ENCODE data around the gene ASCC3. TPM values are rescaled to one million over a fixed set of nuclear protein-coding genes. Genes with fewer than 3 reads are reported as not detected.
A peak's percentile ranks its signal among the peaks of the same experiment; 100 is the strongest.

Gene ASCC3
- total RNA-seq, 1 experiment from 2014 or later, result 25.9 TPM

DNA sequence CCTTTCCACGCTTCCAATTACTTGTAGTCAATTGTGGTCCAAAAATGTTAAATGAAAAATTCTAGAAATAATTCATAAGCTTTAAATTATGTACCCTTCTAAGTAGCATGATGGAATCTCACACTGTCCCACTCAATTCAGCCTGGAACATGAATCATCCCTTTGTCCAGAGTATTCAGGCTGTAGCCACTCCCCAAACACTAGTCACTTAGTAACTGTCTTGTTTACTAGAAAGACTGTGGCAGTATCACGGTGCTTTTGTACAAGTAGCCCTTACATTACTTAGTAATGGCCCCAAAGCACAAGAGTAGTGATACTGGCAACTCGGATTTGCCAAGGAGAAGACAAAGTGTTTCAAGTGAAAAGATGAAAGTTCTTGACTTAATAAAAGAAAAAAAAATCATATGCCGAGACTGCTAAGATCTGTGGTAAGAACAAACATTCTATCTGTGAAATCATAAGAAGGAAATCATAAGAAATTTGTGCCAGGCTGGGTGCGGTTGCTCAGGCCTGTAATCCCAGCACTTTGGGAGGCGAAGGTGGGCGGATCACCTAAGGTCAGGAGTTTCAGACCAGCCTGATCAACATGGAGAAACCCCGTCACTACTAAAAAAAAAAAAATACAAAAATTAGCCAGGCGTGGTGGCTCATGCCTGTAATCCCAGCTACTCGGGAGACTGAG, 247.9 kb downstream of the ASCC3 start:
- in situ Hi-C loops (cut with HindIII; ENCODE audit: low pct_unique_long_range_greater_than_20kb, low sequenced_read_pairs), result loop anchor here (25.0 kb wide), 1 partner anchor 521 kb away; no protein-coding TSS in a partner anchor

GRCh38 chr6:100630536-100630935, 250.6 kb downstream of the ASCC3 start:
- in situ Hi-C loops (cut with HindIII; ENCODE audit: low pct_unique_long_range_greater_than_20kb, low sequenced_read_pairs), result loop anchor here (25.0 kb wide), 1 partner anchor 518 kb away; no protein-coding TSS in a partner anchor

More for the DNA sequence above, 247.9 kb downstream of the ASCC3 start:
- peak; percentile 81 for DNase-seq (ENCODE audit: low read depth)

GRCh38 chr6:100627911-100628758, 253.0 kb downstream of the ASCC3 start:
- DNase-seq (ENCODE audit: low read depth), result no peak

More at GRCh38 chr6:100630536-100630935, 250.6 kb downstream of the ASCC3 start:
- no peak for DNase-seq (ENCODE audit: low read depth)

GRCh38 chr6:100626721-100627120, 254.4 kb downstream of the ASCC3 start:
- DNase-seq (ENCODE audit: low read depth), result no peak
- in situ Hi-C loops (cut with HindIII; ENCODE audit: low pct_unique_long_range_greater_than_20kb, low sequenced_read_pairs), result loop anchor here (25.0 kb wide), 1 partner anchor 514 kb away; no protein-coding TSS in a partner anchor

More at GRCh38 chr6:100627911-100628758, 253.0 kb downstream of the ASCC3 start:
- in situ Hi-C loops (cut with HindIII; ENCODE audit: low pct_unique_long_range_greater_than_20kb, low sequenced_read_pairs), result loop anchor here (25.0 kb wide), 1 partner anchor 516 kb away; no protein-coding TSS in a partner anchor

- no peak for DNase-seq (ENCODE audit: low read depth)
- in situ Hi-C loops (cut with HindIII; ENCODE audit: low pct_unique_long_range_greater_than_20kb, low sequenced_read_pairs), result no loop called here
Measured at GRCh38 chr6:100622907-100623692, 258.0 kb downstream of the ASCC3 start.

- in situ Hi-C loops (cut with HindIII; ENCODE audit: low pct_unique_long_range_greater_than_20kb, low sequenced_read_pairs), result no loop called here
- DNase-seq (ENCODE audit: low read depth), result no peak
Measured at GRCh38 chr6:100620085-100620840, 260.9 kb downstream of the ASCC3 start.

DNA sequence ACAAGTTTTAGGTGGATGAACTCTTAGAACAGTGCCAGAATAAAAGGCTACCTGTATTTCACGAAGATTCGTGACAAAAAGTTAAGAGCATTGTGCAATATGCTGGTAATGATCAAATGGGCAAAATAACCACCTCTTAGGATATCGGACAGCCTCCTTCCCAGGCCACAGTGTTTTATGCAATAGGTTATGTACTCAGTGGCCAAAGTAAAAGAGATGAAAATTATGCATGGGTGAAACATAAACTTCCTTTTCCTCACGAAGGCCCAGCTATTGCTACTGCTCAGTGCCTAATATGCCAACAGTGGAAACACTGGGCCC, 262.8 kb downstream of the ASCC3 start:
- in situ Hi-C loops (cut with HindIII; ENCODE audit: low pct_unique_long_range_greater_than_20kb, low sequenced_read_pairs), result no loop called here
- no peak for DNase-seq (ENCODE audit: low read depth)

DNA sequence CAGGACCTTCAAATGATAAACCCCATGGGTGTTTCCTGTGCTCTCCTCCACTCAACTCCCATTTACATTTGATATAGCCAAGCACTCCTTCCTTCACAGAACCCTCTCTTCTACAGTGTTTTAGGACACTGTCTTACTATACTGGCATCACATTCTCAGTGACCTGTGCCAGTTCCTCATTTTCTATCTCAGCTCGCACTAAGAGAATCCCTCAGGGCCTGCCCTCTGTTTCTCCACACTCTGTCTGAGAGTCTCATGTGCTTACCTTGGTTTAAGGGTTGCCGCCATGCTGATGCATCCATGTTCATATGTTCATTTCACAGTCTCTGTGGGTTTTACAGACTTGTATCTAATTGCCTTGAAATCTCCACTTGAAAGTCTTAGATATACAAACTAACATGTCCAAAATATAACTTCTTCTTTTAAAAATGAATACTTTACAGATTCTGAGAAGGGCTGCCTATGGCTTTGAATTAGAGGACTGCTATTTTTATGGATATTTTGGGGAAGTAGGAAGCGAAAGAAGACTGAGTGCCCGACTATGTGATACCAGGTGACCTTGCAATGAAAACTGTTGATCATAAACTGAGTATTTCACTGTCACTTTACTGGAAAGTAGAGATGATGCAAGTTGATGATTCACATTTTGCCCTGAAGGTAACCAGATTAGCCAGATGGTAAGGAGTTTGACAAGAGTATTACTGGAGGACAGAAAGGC, 263.3 kb downstream of the ASCC3 start:
- DNase-seq (ENCODE audit: low read depth), result no peak
- in situ Hi-C loops (cut with HindIII; ENCODE audit: low pct_unique_long_range_greater_than_20kb, low sequenced_read_pairs), result no loop called here

DNA sequence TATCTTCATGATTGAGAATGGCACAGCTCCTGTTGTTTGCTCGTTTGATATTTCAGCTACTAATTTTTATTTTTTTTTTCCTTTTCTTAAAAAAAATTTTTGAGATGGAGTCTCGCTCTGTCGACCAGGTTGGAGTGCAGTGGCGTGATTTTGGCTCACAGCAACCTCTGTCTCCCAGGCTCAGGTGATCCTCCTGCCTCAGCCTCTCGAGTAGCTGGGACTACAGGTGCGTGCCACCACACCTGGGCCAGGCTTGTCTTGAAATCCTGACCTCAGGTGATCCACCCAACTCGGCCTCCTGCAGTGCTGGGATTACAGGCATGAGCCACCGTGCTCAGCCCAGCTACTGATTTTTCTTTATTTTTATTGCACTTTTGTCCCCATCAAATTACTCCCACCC, 266.2 kb downstream of the ASCC3 start:
- DNase-seq (ENCODE audit: low read depth), result no peak
- in situ Hi-C loops (cut with HindIII; ENCODE audit: low pct_unique_long_range_greater_than_20kb, low sequenced_read_pairs), result no loop called here

- no peak for DNase-seq (ENCODE audit: low read depth)
- in situ Hi-C loops (cut with HindIII; ENCODE audit: low pct_unique_long_range_greater_than_20kb, low sequenced_read_pairs), result no loop called here
Measured at GRCh38 chr6:100614386-100614785, 266.7 kb downstream of the ASCC3 start.

- in situ Hi-C loops (cut with HindIII; ENCODE audit: low pct_unique_long_range_greater_than_20kb, low sequenced_read_pairs), result no loop called here
- no peak for DNase-seq (ENCODE audit: low read depth)
Measured at GRCh38 chr6:100613656-100614055, 267.5 kb downstream of the ASCC3 start.

DNA sequence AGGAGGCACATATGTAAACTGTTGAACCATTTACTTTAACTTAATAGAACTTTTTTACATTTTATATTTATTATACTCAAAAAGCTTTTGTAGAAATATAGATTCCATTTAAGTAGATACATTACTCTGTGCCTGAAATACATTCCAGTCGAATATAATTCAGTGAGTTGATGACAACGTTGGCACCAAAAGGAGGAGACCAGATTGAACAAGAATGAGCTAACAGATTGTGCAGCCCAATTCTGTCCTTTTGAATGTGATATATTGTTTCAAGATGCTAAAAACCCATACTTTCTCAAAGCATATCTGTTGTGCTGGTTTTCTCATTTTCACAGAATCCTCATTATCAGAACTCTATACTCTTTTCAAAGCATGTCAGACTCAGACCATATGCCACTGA, 269.0 kb downstream of the ASCC3 start:
- DNase-seq (ENCODE audit: low read depth), result no peak
- in situ Hi-C loops (cut with HindIII; ENCODE audit: low pct_unique_long_range_greater_than_20kb, low sequenced_read_pairs), result no loop called here

DNA sequence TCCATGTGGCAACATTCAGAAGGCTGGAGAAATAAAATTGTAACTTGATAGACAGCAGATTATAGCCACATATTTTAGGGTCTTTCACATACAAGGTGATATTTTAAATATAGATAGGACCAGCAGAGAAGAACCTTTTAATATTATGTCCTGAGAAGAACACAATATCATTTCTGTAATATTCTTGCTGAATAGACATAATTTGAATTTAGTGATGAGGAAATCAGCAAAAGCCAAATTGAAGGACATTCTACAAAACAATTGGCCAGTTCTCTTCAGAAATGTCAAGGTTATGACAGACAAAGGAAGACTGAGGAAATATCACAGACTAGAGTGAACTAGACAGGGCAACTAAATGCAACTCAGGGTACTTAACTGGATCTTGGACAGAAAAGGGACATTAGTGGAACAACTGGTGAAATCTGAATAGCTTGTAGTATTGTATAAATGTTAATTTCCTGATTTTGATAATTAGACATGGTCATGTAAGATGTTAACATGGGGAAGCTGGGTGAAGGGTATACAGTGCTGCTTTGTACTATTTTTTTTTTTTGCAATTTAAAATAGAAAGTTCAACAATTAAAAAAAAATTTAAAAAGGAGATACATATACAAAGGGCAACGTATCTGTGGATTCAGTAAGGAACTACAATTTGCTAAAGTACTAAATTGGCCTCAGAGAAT, 281.9 kb downstream of the ASCC3 start:
- in situ Hi-C loops (cut with HindIII; ENCODE audit: low pct_unique_long_range_greater_than_20kb, low sequenced_read_pairs), result no loop called here

GRCh38 chr6:100595456-100595855, 285.7 kb downstream of the ASCC3 start:
- in situ Hi-C loops (cut with HindIII; ENCODE audit: low pct_unique_long_range_greater_than_20kb, low sequenced_read_pairs), result no loop called here
- no peak for DNase-seq (ENCODE audit: low read depth)

More for the DNA sequence above, 281.9 kb downstream of the ASCC3 start:
- DNase-seq (ENCODE audit: low read depth), result no peak

GRCh38 chr6:100593522-100593921, 287.6 kb downstream of the ASCC3 start:
- no peak for DNase-seq (ENCODE audit: low read depth)

DNA sequence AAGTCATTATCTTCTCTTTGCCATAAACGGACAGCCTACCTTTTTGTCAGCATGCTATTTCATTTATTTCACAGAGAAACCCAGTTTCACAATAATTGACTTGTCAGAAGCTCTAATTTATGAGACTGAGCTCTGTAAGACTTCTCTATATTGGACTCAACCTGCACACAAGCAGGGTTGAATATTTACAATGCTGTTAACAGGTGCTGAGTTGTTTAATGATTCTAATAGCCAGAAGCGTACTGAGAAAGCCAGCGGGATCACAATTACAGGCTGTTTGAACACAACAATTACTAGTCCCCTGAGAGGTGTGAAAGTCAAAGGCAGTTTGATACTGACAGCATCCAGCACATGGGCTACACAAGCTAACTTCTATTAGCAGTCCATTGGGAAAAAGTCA, 288.2 kb downstream of the ASCC3 start:
- no peak for DNase-seq (ENCODE audit: low read depth)
- in situ Hi-C loops (cut with HindIII; ENCODE audit: low pct_unique_long_range_greater_than_20kb, low sequenced_read_pairs), result no loop called here

More at GRCh38 chr6:100593522-100593921, 287.6 kb downstream of the ASCC3 start:
- in situ Hi-C loops (cut with HindIII; ENCODE audit: low pct_unique_long_range_greater_than_20kb, low sequenced_read_pairs), result no loop called here

DNA sequence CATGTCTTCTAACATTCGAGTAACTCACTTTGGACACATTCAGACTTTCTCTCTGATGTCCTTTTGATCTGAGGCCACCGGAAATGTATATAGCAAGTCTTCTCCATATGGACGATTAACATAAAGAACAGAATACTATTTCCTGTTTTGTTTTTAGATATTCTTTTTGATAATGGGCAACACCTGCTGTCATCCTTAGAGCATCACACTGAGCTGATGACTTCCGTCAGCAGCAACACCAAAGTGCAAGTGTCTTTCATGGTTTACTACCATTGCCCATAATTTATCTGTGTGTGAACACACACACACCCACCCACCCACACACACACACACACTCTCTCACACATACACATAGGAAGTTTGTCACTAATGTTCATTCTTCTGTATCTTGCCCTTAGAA, 303.7 kb downstream of the ASCC3 start:
- DNase-seq (ENCODE audit: low read depth), result no peak

More for the DNA sequence above, 303.7 kb downstream of the ASCC3 start:
- in situ Hi-C loops (cut with HindIII; ENCODE audit: low pct_unique_long_range_greater_than_20kb, low sequenced_read_pairs), result no loop called here

All from Caki2 (cell line).